IPS DF 19.7 (cell line): Measurements from ENCODE around the gene RILPL1.
"Not testable (repeated sequence)": the region's sequence is repeated elsewhere in the genome, so short reads cannot be mapped to it uniquely, and the experiment has no call there.

Experiments used
- DNase-seq: peaks from one replicate; pipeline ENCODE4 v3.0.0-alpha.2; 2013; ENCODE audit warnings: low read depth, low spot score

Gene RILPL1

DNA sequence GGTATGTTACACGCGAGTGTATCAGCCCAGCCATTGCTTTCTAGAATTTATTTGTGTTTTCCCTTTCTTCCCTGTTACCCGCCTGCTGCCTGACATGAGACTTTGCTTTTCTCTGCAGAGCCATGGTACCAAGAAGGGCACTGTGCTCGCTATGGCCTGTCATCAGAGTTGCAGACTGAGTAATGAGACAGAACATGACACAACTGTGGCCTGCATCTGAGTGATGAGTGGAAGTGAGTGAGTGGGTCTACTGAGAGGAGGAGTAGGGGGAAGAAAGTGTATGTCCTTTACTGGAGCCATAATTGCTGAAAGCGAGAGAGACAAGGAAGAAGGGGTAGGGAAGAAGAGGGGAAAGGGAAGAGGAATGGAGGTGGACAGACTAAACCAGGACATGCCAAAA is 2.9 kb downstream of the RILPL1 start:
- no peak for DNase-seq

DNA sequence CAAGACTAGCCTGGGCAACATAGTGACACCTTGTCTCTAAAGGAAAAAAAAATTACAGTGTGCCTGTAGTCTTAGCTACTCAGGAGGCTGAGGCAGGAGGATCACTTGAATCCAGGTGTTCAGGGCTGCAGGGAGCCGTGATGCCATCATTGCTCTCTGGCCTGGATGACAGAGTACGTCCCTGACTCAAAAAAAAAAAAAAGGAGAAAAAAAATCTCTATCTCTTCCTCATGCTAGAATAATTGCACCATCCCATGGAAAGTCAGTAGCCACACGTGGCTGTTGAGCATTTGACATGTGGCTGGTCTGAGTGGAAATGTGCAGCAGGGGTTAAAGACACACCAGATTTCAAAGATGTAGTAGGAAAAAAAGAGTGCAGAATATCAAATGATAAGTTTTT is 3.8 kb downstream of the RILPL1 start:
- no peak for DNase-seq

DNA sequence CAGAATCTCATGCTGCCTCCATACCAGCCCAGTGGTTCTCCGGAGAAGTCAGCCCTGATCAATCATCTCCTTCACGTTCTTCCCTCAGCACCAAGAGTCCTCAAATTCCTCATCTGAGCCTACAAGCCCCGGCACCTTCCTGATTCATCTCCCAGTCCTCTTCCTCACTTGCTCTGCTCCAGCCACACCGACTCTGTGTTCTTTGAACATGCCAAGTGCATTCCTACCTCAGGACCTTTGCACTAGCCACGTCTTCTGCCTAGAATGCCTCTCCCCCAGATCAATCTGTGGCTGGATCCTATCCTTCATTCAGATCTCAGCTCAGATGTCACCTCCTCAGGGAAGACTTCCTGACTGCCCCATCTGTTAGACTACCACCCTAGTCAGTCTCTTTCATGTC is 4.7 kb downstream of the RILPL1 start:
- no peak for DNase-seq

DNA sequence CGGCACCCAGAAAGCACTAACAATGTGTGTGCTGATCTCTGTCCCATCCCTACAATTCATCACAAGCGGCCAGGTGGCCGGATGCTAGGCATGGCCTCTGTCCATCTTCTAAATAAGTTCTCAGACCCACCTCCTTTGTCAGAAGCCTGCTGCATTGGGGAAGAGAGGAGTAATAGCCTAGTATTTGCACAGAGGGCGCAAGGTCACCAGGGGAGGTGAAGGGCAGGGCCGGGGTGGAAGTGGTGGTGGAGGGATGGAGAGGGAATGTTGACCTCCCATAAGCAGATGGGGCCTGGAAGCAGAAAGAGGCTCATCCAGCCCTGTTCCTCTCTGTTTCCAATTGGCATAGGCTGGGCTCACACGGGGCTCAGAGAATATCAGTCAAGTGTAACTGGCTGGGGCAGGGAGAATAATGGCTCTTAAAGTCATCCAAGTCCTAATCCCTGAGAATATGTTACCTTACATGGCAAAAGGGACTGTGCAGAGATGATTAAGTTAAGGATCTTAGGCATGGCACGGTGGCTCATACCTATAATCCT is 6.9 kb downstream of the RILPL1 start:
- no peak for DNase-seq

DNA sequence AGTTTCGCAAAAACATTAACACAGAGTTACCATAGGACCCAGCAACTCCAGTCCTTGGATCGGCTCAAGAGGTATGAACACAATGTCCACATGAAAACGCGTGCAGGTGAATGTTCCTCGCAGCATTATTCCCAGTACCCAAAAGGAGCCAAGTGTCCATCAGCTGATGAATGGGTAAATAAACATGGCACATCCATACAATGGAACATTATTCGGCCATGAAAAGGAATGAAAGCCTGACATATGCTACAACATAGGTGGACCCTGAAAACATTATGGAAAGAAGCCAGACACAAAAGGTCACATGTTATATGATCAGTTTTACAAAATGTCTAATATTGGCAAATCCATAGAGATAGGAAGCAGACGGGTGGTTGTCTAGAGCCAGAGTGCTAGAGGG is 9.1 kb downstream of the RILPL1 start:
- no peak for DNase-seq

DNA sequence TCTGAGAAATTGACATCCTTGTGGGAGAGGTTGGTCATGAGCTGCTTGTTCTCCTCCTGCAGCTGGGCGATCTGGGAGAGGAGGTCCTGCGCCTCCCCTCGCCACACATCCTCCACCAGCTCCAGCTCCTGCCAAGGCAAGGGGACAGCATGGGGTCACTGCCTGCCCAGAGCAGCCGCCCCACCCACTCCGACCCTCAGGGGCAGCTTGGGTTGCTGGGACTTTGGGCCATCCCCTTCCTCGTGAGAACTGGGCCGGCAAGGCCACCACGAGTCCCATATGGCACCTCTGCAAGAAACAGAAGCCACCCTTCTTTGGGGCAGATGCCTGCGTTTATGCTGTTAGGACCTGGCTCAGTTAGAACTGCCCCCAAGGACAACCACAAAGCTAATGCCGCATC is 10.0 kb downstream of the RILPL1 start:
- no peak for DNase-seq

DNA sequence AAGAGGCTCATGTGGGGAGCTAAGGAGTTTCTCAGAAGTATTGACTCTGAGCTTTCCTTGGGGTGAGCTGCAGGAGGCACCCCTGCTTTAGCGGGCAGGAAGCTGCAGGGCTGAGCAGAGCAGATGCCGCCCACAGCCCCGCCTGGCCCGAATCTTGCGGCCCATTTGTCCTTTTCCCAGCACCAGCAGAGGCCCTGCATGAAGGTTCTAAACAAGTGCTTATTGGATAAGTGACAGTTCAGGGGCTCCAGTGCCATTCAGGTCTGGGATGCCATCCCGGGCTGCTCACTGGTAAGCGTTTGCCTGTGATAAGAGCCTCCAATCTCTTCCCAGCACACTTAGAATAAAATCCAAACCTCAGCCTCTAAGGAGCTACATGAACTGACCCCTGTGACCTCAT is 11.4 kb downstream of the RILPL1 start:
- no peak for DNase-seq

DNA sequence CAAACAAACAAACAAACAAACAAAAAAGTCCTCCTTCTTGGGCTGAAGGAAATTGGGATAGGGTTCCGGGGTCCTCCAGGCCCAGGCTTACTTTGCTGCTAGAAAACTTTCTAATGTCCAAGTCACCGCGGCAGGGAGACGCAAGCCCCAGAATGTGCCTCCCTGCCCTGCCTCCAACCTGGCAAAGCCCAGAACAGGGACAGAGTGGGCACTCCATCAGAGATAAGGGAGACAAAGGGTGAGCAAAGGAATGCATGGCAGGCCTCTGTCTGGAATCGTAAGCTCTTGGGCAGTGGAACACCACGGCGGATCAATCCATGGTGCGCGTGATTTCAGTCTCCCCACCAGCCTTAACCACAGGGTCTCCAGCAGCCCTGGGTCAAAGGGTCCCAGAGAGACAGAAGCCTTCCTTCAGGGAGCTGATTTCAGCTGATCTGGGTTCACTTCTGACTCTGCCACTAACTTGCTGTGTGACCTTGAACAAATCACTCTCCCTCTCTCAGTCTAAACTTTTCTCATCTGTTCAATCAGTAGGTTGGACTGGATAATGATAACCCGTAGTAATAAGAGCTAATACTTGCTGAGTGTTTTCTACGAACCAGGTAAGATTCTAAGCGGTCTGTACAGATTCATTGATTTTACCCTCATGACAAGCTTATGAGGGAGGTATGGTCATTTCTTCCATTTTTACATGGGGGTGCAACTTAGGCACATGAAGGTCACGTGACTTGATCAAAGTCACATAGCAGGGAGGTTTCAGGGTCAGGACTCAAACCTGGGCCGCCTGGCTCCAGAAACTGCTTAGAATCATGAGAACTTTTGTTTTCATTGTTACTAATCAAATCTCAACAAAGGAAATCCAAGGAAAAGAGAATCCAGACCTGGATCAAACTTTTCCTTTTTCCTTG is 12.7 kb downstream of the RILPL1 start:
- DNase-seq, result no peak

DNA sequence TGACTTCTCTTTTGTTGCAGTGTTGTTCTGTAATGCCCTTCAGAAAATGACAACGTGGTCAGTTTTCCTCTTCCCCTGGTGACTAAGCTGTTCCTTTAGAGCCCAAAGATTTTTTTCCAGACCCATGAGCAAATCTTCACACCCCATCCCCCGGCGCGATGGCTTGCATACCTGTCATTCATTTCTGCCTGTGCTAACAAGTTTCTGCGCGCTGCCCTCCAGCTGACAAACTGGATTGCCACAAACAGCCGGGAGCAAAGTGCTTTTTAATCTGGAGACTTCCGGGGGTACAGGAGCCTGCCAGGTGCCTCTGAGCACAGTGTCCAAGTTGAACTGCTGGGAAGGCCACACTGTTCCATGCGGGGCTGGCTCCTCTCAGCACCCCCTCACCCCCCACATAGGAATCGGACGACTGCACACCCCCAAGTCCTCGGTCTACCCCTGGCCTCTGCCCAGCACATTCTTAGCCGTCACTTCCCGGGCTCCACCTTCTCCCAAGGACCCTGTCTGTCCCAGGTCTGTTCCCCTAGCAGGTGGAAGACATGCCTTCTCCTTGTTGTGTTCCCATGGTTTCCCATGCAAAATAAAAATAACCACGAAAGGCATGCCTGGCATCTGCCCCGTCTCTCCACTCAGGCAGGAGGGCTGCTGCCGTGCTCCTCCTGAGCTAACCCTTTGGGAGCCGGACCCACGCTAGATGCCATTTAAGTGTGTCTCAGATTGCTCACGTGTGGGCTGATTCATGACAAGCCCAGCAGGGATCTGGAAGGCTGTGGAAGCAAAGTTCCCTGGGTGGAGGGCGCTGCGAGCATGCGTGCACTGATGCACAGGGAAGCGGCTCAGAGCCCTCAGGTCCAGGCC is 14.1 kb downstream of the RILPL1 start:
- DNase-seq, result no peak

DNA sequence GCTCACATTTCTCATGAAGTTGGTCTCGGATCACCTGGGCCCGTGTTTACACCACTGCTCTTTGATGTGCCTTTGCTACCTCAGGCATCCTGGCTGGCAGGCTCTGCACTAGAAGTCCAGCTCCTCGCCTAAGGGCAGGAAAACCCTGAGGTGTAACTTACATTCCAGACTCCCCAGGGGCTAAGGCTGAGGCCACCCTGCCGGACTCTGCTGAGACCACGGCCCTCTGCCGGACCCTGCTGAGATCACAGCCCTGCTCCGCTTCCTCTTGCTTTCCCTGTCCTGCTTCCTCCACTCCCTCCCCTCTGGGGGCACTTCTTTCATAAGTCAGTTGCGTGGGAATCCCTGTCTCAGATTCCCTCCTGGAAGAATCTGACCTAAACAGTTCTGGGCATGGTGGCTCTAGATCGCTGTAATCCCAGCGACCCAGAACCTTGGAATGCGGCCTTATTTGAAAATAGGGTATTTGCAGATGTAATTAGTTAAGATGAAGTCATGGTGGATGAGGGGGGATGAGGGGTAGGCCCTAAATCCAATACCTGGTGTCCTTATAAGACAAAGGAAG is 17.2 kb downstream of the RILPL1 start:
- no peak for DNase-seq

DNA sequence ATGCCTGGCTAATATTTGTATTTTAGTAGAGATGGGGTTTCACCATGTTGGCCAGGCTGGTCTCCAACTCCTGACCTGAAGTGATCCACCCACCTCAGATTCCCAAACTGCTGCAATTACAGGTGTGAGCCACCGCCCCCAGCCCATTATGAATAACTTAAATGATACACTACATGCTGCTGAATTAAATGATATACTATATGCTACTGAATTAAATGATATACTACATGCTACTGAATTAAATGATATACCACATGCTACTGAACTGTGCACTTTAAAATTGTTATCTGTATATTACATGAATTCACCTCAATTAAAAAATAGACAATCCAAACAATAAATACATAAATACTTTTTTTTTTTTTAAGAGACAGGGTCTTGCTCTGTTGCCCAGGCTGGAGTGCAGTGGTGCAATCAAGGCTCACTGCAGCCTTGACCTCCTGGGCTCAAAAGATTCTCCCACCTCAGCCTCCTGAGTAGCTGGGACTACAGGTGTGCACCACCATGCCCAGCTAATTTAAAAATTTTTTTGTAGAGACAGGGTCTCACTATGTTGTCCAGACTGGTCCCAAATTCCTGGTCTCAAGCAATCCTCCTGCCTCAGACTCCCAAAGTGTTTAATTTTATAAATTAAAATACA is 18.8 kb downstream of the RILPL1 start:
- DNase-seq, result not testable (repeated sequence)

DNA sequence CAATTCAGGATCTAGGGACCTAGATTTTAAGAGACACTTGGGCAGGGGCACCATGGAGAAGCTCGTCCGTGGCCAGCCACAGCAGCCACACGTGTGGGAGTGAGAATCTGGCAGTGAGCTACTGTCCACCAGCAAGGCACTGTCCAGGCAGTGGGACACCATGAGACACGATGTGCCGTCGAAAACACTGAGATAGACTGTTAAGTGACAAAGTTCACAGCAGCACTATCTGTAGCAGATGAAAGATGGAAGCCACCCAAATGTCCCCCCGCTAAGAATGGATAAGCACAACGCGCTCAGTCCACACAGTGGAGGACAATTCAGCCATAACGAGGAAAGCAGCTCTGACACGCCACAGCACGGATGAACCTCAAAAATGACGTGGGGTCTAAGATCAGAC is 19.7 kb downstream of the RILPL1 start:
- DNase-seq, result no peak

DNA sequence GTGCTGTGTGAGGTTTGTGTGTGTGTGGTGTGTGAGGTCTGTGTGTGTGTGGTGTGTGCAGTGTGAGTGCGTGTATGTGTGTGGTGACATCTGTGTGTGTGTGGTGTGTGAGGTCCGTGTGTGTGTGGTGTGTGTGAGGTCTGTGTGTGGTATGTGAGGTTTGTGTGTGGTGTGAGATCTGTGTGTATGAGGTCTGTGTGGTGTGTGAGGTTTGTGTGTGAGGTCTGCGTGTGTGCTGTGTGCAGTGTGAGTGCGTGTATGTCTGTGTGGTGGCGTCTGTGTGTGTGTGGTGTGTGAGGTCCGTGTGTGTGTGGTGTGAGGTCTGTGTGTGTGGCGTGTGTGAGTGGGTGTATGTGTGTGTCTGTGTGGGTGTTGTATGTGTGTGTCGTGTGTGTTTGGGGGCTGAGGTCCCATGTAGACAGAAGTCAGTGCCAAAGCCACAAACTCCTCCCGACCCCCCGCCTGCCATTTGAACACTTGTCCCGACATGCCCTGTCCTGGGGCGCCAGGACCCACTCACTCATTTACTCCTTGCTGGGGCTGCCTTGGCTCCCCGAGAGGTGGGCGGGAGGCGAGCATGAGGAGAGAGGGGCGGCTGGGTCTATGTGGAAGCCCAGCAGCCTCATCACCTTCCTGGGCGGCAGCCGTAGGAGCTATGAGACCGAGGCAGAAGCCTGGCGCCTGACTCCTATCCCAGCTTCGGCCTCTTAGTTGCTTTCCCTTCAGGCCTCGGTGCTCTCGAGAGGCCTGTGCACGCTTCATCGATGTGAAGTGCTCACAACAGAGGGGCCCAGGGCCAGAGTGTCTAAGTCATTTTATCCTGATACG is 20.5 kb downstream of the RILPL1 start:
- DNase-seq, result no peak

DNA sequence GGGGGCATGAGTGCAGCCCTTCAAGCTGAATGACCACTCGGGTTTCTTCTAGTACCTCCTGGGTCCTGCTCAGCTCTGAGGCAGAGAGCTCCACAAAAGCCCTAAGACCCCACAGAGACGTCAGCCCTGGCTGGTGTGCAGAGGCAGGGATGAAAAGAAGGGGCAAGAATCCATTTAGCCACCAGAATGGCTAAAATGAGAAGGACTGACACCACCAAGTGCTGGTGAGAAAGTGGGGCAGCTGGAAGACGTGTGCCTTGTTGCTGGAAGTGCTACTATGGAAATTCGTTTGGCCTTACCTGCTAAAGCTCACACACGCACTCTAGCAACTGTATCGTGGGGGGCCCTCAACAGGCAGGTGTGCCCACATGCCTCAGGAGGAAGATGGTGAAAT is 26.7 kb downstream of the RILPL1 start:
- no peak for DNase-seq

DNA sequence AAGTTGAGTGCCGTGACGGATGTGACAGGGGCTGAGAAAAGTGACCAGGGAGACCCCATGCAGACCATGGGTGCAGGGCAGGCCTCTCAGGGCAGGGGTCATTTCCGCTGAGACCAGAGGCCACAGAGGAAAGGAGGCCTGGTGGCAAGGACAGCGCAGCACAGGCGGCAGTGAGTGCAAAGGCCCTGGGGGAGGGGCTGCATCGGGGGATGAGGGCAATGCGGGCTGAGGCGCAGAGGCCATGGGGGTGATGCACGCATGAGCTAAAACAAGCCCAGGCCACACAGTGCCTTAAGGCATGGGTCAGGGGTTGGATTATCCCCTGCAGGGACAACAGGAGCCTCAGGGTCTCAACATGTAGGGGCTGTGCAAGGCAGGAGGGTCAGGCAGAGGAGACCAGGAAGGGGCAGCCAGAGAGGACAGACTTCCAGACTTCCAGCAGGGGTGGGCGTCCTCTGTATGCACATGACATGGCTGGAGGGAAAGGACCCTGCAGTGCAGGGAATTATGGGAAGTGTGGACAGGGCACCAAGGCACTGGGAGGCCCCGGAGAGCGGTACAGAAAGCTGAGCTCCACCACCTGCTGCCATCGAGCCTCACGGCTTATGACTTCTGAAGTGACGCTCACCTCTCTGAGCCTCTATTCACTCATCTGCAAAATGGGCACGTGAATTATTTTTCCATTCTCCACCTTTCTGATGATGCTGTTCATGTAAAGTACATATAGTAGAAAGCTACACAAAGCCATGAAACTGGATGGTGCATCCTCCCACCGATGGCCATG is 27.3 kb downstream of the RILPL1 start:
- DNase-seq, result no peak

DNA sequence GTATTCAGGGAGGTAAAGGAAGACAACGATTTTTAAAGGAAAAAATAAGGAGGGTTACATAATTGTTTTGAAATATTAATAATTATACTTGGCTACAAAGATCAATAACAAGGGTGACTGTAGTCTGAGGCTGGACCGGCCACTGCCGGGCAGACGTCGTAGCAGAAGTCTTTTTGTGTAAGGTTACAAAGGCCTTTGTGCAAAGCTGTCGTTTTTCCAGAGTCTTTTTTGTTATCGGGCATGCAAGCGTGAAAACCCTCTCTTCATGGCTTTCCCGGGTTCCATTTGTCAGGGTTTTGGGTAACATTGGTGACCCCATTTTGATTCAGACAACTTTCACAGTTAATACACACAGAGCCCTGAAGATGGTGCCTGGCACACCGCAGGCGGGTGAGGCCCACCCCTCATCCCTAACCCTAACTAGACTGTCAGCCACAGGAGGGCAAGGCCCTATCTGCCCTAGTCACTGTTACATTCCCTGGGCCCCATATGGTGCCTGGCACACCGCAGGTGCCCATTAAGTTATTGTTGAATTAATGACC is 31.3 kb downstream of the RILPL1 start:
- no peak for DNase-seq

DNA sequence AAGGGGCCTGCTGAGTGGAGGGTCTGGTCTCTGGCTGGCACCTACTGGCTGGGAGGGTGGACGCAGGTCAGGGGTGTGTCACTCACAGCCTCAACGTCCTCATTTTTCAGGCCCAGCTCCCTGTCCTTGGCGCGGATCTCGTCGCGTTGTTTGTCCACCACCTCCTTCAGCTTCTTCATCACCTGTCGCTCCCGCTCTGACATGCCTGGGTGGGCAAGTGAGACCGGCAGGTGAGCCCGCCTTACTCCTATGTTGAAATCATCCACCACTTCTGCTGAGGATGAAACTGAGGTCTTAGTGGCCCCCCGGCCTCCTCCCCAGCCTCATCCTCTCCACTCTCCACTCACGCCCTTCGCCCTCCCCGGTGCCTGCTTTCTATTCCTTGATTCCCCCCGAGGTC is 34.2 kb downstream of the RILPL1 start:
- no peak for DNase-seq

DNA sequence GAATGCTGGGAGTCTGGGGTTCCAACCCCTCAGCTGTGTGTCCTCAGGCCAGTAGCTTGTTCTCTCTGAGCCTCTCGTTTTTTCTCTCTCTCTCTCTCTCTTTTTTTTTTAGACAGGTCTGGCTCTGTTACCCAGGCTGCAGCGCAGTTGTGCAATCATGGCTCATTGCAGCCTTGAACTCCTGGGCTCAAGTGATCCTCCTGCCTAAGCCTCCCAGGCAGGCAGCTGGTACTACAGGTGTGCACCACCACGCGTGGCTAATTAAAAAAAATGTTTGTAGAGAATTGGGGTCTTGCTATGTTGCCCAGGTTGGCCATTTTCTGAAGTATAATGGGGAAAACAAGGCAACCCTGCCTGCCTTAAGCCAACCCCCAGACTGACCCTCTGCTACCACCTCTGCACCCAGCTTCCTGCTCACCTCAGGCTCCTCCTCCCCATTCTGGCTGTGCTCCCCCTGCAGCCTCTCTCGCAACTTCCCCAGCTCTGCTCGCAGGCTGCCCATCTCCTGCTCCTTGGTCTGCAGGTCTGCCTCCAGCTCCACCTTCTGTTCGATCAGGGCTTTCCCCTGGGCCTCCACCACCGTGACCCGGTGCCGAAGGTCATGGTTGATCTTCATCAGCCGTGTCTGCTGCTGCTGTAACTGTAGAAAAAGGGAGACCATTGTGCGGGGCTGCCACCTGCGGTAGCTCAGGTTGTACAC is 35.2 kb downstream of the RILPL1 start:
- no peak for DNase-seq

DNA sequence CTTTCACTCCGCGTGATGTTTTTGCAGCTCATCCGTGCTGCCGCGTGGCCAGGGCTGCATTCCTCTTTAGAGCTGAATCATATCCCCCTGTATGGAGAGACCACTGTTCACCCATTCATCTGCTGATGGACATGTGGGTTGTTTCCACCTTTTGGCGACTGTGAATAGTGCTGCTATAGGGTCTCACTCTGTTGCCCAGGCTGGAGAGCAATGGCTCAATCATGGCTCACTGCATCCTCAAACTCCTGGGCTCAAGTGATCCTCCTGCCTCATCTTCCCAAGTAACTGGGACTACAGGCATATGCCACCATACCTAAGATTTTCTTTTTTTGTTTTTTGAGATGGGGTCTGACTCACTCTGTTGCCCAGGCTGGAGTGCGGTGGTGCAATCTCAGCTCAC is 36.5 kb downstream of the RILPL1 start:
- DNase-seq, result no peak
